GM10266 (cell line): ENCODE results near the gene METTL24.
"Not testable (repeated sequence)": the region's sequence is repeated elsewhere in the genome, so short reads cannot be mapped to it uniquely, and the experiment has no call there.

Source experiments
- DNase-seq: peaks from one replicate; pipeline ENCODE4 v3.0.0; 2012; ENCODE audit errors: extremely low spot score
- TF ChIP-seq, protein P1 (sequence below): IDR thresholded peaks from 2 replicates; pipeline ENCODE4 v1.5.1; 2012; ENCODE audit warnings: mild to moderate bottlenecking, low read depth; ENCODE audit not compliant: control insufficient read depth, insufficient read depth; ENCODE audit errors: missing control alignments

METTL24 gene

DNA sequence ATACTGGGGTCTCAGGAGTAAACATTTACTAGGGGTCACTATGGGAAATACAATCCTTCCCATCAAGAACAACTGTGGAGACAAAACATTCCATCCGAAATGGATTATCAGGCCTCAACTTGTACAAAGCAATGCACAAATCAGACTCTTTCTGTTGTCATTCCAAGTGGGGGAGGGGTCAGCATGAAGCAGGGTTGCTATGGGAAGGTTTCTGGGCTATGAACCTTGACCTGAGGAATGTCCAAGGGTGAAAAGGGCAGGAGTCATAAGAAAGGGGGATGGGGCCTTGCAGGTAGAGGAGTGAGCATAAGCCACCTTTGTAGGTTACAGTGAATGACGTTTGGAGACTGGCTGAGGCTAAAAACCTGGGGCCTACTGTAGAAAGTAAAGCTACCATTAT is 3.1 kb downstream of the METTL24 start:
- DNase-seq = no peak
- TF ChIP-seq, protein P1, sequence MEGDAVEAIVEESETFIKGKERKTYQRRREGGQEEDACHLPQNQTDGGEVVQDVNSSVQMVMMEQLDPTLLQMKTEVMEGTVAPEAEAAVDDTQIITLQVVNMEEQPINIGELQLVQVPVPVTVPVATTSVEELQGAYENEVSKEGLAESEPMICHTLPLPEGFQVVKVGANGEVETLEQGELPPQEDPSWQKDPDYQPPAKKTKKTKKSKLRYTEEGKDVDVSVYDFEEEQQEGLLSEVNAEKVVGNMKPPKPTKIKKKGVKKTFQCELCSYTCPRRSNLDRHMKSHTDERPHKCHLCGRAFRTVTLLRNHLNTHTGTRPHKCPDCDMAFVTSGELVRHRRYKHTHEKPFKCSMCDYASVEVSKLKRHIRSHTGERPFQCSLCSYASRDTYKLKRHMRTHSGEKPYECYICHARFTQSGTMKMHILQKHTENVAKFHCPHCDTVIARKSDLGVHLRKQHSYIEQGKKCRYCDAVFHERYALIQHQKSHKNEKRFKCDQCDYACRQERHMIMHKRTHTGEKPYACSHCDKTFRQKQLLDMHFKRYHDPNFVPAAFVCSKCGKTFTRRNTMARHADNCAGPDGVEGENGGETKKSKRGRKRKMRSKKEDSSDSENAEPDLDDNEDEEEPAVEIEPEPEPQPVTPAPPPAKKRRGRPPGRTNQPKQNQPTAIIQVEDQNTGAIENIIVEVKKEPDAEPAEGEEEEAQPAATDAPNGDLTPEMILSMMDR = no peak

DNA sequence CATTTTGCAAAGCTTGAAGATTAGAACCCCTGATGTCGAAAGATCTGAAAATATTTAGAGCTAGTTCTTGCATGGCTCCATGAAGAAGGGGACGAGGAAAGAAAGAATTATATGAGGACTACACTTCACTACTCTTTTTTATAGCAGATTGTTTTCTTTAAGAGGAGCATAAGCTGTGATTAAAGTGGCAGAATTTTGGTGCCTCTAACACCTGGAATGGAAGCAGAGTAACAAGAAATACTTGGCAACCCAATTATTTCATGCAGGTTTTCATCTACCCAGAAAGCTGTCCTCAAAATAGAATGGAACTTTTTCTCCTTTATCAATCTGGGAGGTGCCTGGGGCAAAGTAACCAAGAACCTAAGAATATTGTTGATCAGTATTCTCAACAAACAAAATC is 4.0 kb downstream of the METTL24 start:
- TF ChIP-seq, protein P1 = no peak

DNA sequence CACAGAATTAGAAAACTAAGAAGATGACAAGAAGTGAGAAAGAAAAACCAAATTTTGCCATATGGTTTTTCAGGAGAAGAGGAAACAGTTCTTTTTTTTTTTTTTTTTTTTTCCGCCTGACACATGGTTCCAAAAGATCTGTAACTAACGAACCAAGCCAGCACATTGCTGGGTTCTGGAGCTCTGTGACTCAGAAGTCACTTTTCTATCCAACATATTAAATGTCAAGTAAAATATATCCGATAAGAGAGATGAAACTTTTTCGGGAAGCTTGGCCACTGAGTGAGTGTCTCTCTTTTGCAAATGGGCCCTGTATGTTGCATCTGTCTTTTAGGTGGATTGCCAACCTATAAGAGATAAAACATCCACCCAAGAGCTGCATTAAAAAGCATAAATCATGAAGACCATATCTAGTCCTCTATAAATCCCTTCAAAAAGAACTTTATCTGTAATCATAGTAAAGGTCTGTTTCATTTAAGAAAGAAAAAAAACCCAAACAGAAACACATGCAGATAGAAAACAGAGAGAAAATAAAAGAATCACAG is 4.6 kb downstream of the METTL24 start:
- TF ChIP-seq, protein P1 = no peak
- DNase-seq = no peak

More for the DNA sequence above, 4.0 kb downstream of the METTL24 start:
- no peak for DNase-seq

DNA sequence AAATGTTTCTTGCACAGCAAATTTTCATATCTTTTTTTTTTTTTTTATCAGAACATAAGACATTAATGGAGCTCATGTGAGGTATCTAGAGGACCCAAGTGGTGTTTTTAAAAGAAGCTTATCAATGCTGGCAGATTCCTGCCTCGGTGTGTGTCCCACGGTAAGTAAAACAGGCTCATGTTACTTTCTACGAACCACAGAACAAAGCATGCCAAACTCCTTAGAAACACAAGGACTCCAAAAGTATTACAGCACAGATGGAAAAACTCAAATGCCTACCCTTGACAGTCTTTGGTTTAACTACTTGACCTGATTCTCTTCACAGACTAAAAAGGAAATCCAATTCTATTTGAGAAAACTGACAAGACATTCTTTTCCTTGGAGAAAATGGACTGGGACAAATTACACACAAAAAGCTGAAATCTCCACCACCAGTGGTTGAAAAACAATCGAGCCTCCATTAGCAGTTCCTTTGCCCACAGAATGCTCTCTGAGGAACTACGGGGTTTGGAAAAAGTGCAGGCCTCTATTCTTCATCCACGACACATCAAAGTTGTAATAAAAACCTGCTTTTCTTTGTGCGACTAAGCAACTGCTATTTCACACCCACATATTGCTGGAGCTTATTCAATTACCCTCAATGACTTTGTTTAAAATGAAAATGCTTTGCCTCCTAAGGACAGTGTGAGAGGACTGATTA is 5.4 kb downstream of the METTL24 start:
- DNase-seq = no peak

DNA sequence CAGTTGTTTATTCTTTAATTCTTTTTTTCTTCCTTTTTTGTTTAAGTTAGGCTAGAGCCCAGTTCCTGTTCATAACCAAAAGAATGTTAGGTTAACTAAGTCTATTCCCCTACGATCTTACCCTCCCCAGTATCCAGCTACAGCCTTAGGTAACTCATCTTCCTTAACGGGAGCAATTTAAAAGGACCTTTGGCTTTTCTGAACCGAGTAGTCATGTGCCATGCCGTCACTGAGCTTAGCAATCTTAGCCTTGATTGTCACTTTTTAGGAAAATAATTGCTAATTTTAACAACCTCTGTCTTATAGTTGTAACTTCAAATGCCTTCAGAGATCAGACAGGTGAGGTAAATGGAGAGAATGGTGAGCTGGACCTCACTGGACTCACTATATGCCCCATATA is 6.2 kb downstream of the METTL24 start:
- TF ChIP-seq, protein P1 = no peak
- no peak for DNase-seq

More for the DNA sequence above, 5.4 kb downstream of the METTL24 start:
- TF ChIP-seq, protein P1 = no peak

DNA sequence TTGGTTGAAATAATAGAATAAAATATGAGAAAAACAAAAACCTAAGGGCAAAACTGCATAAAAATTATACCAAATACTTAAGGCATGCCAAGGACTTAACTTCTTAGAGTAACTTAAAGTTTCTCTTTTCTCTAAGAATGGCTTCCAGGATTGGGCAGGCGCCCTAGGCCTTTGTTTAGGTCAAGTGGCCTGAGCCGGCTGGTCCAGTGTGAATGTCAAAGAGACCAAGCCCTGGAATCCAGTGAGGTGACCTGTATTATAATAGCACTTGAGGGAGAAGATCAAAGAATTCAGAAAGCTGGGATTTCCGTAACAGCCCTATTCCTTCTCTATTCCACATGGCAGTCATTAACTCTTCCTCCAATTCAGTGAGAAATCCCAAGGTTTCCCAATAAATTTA is 6.6 kb downstream of the METTL24 start:
- no peak for DNase-seq
- TF ChIP-seq, protein P1 = no peak

DNA sequence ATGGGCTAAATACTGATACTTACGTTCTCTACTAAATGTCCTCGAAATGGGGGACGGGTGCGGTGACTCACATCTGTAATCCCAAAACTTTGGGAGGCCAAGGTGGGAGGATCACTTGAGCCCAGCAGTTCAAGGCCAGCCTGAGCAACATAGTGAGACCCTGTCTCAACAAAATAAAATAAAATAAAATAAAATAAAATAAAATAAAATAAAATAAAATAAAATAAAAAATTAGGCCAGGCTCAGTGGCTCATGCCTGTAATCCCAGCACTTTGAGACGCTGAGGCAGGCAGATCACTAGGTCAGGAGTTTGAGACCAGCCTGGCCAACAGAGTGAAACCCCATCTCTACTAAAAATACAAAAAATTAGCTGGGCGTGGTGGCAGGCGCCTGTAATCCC is 7.6 kb downstream of the METTL24 start:
- DNase-seq = not testable (repeated sequence)

DNA sequence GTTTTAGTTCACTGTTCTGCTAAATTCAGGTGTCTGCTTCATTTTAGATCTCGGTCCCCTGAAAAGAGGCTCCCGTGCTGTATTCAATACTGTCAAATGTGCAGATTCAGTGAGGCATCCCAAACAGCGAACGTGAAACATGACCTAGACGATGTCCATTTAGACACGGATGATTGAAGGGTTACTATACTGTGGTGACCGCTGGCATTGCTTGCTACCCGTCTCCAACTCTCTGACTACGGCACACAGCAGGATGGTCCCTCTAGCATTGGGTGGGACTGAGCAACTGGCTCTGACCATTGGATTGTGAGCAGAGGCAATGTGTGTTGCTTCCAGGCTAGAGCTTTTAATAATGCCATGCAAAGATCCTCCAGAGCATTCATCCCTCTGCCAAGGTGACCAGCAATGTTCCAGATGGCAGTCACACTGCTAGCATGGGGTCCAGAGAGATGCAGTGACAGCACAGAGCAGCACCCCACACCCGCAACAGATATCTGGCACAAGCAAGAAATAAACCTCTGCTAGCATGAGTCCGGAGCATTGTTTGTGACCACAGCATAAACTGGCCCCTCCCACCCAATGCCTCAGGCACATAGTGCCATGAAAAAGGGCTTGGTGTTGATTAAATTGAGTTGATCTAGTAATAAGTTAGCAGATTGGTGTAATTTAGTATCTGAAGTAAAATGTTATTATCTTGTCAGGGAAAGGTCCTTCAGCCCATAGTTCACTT is 9.0 kb downstream of the METTL24 start:
- TF ChIP-seq, protein P1 = no peak
- no peak for DNase-seq
